ENCODE measurements around the gene EVPL. TPM values are rescaled to one million over a fixed set of nuclear protein-coding genes. Genes with fewer than 3 reads are reported as not detected.

Gene EVPL
- total and polyA plus RNA-seq, 2 of the 13 experiments (the other 11 are each of a cell fraction or from before 2014, with no cell fraction given): 2.1 to 8.2 TPM

DNA sequence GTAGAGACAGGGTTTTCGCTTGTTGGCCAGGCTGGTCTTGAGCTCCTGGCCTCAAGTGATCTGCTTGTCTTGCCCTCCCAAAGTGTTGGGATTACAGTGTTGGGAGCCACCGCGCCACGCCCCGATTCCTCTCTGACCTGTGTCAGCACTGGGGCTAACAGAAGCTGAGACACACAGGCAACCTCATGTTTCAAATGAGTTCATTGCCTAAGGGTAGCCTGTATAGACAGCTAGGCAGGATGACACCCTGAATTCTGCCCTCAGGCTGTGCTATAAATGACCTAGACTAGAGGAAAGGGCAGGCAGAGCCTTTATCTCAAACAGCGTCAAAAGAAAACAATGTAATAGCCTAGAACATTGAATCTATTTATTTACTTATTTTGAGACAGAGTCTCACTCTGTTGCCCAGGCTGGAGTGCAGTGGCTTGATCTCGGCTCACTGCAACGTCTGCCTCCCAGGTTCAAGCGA lies 28.7 kb downstream of the EVPL start (continued):
- TF ChIP-seq, protein P1, sequence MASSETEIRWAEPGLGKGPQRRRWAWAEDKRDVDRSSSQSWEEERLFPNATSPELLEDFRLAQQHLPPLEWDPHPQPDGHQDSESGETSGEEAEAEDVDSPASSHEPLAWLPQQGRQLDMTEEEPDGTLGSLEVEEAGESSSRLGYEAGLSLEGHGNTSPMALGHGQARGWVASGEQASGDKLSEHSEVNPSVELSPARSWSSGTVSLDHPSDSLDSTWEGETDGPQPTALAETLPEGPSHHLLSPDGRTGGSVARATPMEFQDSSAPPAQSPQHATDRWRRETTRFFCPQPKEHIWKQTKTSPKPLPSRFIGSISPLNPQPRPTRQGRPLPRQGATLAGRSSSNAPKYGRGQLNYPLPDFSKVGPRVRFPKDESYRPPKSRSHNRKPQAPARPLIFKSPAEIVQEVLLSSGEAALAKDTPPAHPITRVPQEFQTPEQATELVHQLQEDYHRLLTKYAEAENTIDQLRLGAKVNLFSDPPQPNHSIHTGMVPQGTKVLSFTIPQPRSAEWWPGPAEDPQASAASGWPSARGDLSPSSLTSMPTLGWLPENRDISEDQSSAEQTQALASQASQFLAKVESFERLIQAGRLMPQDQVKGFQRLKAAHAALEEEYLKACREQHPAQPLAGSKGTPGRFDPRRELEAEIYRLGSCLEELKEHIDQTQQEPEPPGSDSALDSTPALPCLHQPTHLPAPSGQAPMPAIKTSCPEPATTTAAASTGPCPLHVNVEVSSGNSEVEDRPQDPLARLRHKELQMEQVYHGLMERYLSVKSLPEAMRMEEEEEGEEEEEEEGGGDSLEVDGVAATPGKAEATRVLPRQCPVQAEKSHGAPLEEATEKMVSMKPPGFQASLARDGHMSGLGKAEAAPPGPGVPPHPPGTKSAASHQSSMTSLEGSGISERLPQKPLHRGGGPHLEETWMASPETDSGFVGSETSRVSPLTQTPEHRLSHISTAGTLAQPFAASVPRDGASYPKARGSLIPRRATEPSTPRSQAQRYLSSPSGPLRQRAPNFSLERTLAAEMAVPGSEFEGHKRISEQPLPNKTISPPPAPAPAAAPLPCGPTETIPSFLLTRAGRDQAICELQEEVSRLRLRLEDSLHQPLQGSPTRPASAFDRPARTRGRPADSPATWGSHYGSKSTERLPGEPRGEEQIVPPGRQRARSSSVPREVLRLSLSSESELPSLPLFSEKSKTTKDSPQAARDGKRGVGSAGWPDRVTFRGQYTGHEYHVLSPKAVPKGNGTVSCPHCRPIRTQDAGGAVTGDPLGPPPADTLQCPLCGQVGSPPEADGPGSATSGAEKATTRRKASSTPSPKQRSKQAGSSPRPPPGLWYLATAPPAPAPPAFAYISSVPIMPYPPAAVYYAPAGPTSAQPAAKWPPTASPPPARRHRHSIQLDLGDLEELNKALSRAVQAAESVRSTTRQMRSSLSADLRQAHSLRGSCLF (CRISPR knock-in tag; IDR thresholded peaks at IDR 0.05; ENCODE audit: borderline replicate concordance): peak; percentile 29; the same call in 1 of the 2 replicates
- TF ChIP-seq ZBTB20 (CRISPR knock-in tag; IDR thresholded peaks at IDR 0.05; ENCODE audit: borderline replicate concordance, low read depth) (0 out of 2 replicates have a peak, but pooled peaks have one; percentile 48), SSRP1 (CRISPR knock-in tag; IDR thresholded peaks at IDR 0.05) (0 out of 2 replicates have a peak, but pooled peaks have one; percentile 56), DR1 (CRISPR knock-in tag; IDR thresholded peaks at IDR 0.05) (no peak), JUN (CRISPR knock-in tag; IDR thresholded peaks at IDR 0.05) (0 out of 2 replicates have a peak, but pooled peaks have one; percentile 30), ZNF652 (CRISPR knock-in tag; IDR thresholded peaks at IDR 0.05; ENCODE audit: borderline replicate concordance, low read depth) (no peak), NR2C2 (CRISPR knock-in tag; IDR thresholded peaks at IDR 0.05; ENCODE audit: borderline replicate concordance) (peak; percentile 52), POGZ (CRISPR knock-in tag; IDR thresholded peaks at IDR 0.05) (peak; percentile 7; the same call in 1 of the 2 replicates), KLF15 (CRISPR knock-in tag; IDR thresholded peaks at IDR 0.05; ENCODE audit: borderline replicate concordance) (no peak), YEATS4 (CRISPR knock-in tag; IDR thresholded peaks at IDR 0.05; ENCODE audit: borderline replicate concordance) (peak; percentile 65; the same call in 1 of the 2 replicates), FOXA3 (CRISPR knock-in tag; IDR thresholded peaks at IDR 0.05) (peak; percentile 64; the same call in 1 of the 2 replicates), SOX6 (IDR thresholded peaks at IDR 0.05) (no peak), SOX6 (CRISPR knock-in tag; IDR thresholded peaks at IDR 0.05) (peak; percentile 79), KLF16 (CRISPR knock-in tag; IDR thresholded peaks at IDR 0.05) (peak in 1 of 2 experiments; percentile 57; a peak in 2 of 4 replicates), ZZZ3 (CRISPR knock-in tag; IDR thresholded peaks at IDR 0.05; ENCODE audit: borderline replicate concordance) (peak; percentile 52; the same call in 1 of the 2 replicates), ATF7 (IDR thresholded peaks at IDR 0.05) (no peak), ATF7 (CRISPR knock-in tag; IDR thresholded peaks at IDR 0.05) (peak; percentile 69; the same call in 1 of the 2 replicates), POLR2AphosphoS5 (IDR thresholded peaks at IDR 0.05; ENCODE audit: low read depth, low read length) (no peak), ZSCAN21 (CRISPR knock-in tag; IDR thresholded peaks at IDR 0.05; ENCODE audit: borderline replicate concordance) (0 out of 2 replicates have a peak, but pooled peaks have one; percentile 47), PHF8 (CRISPR knock-in tag; IDR thresholded peaks at IDR 0.05) (0 out of 2 replicates have a peak, but pooled peaks have one; percentile 19)
- TF ChIP-seq, protein P2, sequence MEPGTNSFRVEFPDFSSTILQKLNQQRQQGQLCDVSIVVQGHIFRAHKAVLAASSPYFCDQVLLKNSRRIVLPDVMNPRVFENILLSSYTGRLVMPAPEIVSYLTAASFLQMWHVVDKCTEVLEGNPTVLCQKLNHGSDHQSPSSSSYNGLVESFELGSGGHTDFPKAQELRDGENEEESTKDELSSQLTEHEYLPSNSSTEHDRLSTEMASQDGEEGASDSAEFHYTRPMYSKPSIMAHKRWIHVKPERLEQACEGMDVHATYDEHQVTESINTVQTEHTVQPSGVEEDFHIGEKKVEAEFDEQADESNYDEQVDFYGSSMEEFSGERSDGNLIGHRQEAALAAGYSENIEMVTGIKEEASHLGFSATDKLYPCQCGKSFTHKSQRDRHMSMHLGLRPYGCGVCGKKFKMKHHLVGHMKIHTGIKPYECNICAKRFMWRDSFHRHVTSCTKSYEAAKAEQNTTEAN (CRISPR knock-in tag; conservative IDR thresholded peaks at IDR 0.05): 0 out of 2 replicates have a peak, but pooled peaks have one; percentile 22
- TF ChIP-seq, protein P3, sequence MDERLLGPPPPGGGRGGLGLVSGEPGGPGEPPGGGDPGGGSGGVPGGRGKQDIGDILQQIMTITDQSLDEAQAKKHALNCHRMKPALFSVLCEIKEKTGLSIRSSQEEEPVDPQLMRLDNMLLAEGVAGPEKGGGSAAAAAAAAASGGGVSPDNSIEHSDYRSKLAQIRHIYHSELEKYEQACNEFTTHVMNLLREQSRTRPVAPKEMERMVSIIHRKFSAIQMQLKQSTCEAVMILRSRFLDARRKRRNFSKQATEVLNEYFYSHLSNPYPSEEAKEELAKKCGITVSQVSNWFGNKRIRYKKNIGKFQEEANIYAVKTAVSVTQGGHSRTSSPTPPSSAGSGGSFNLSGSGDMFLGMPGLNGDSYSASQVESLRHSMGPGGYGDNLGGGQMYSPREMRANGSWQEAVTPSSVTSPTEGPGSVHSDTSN (CRISPR knock-in tag; IDR thresholded peaks at IDR 0.05): no peak
- TF ChIP-seq, protein P4, sequence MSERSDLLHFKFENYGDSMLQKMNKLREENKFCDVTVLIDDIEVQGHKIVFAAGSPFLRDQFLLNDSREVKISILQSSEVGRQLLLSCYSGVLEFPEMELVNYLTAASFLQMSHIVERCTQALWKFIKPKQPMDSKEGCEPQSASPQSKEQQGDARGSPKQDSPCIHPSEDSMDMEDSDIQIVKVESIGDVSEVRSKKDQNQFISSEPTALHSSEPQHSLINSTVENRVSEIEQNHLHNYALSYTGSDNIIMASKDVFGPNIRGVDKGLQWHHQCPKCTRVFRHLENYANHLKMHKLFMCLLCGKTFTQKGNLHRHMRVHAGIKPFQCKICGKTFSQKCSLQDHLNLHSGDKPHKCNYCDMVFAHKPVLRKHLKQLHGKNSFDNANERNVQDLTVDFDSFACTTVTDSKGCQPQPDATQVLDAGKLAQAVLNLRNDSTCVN (CRISPR knock-in tag; IDR thresholded peaks at IDR 0.05; ENCODE audit: borderline replicate concordance): peak; percentile 53; the same call in 1 of the 2 replicates

Measured in HepG2 (cell line).